SH-SY5Y (cell line): ENCODE data around the gene SLC39A12.

Experiments
- GATA2 ChIP-seq: IDR thresholded peaks from 2 replicates; pipeline ENCODE4 v1.6.1; 2011; ENCODE audit warnings: mild to moderate bottlenecking, low read depth, low read length
- GATA3 ChIP-seq: IDR thresholded peaks from 2 replicates; pipeline ENCODE4 v1.6.1; 2011; ENCODE audit warnings: low read depth, mild to moderate bottlenecking, low read length, moderate library complexity

DNA sequence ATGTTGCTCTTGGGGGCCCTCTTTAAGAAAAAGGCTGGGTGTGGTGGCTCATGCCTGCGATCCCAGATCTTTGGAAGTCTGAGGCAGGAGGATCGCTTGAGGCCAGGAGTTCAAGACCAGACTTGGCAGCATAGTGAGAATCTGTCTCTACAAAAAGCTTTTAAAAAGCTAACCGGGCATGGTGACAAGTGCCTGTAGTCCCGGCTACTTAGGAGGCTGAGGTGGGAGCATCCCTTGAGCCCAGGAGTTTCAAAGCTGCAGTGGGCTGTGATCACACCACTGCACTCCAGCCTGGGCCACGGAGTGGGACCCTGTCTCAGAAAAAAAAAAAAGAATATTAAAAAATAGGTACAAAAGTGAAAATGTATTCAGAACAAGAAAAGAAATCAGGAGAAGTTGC is 38.1 kb upstream of the SLC39A12 start:
- TF ChIP-seq GATA2 (no peak), GATA3 (no peak)
